HL-60 (cell line): ENCODE results near the gene STH.
"Not testable (repeated sequence)": the region's sequence is repeated elsewhere in the genome, so short reads cannot be mapped to it uniquely, and the experiment has no call there.

ENCODE experiments used
- CTCF ChIP-seq: IDR thresholded peaks from one replicate; pipeline ENCODE4 v1.5.1; 2011; ENCODE audit warnings: low read length, control low read depth, inconsistent platforms; ENCODE audit not compliant: insufficient read depth
- GABPA ChIP-seq: IDR thresholded peaks from 2 replicates; pipeline ENCODE4 v1.6.1; 2012; ENCODE audit warnings: low read depth
- POLR2AphosphoS5 ChIP-seq: IDR thresholded peaks from 2 replicates; pipeline ENCODE4 v1.6.1; 2012; ENCODE audit warnings: low read depth
- REST ChIP-seq: IDR thresholded peaks from 2 replicates; pipeline ENCODE4 v1.6.1; 2012; ENCODE audit warnings: low read depth; ENCODE audit not compliant: insufficient replicate concordance

- TF ChIP-seq CTCF, GABPA, POLR2AphosphoS5, REST: not testable (repeated sequence)
Measured at GRCh38 chr17:45956746-45957145, 42.3 kb upstream of the STH start.
